Mammary epithelial cell (primary cell): Measurements from ENCODE around the gene POLRMT.

Source experiments
- EZH2 ChIP-seq: IDR thresholded peaks from 2 replicates; pipeline ENCODE4 v1.6.1; 2012; ENCODE audit warnings: low read length, inconsistent platforms, borderline replicate concordance
- TF ChIP-seq, protein P1 (sequence below), 2 donors: IDR thresholded peaks in 1 of 2; conservative IDR thresholded peaks in 1 of 2; 2 replicates each; pipeline ENCODE4 v1.5.1; 2011 to 2012; ENCODE audit warnings: inconsistent platforms in 2 of 2, low read length in 2 of 2, mild to moderate bottlenecking in 2 of 2, control low read depth in 1 of 2, low read depth in 1 of 2; ENCODE audit not compliant: insufficient read depth in 1 of 2; ENCODE audit errors: extremely low read depth in 1 of 2

DNA sequence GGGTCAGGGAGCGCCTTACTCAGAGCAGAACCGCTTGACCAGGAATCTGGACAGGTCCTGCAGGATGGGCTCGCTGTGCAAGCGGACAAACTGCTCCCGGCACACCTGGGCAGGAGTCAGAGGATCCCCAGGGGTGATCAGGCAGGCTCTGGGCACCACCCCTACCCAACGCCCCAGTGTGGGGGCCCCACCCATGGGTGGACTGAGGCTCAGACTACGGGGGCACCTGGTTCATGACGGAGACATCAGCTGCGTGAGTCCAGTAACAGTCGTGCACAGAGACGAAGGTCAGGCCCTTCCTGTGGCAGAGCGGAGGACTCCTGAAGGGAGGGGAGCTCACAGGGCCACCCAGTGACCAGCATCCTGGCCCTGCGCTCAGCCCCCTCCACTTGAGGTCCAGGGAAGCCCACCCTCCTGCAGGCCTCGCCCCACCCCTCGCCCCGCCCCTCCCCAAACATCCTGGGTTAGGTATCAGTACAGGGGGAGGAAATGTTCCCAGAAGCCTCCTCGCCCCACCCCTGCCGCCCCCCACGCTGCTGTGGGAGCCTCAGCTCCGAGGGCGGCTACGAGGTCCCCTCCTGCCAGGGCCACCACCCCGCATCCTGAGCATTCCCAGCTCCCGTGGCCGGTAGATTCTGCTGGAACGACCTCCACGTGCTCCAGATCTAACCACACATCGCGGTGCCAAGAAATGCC is 15.6 kb downstream of the POLRMT start:
- TF ChIP-seq, protein P1, sequence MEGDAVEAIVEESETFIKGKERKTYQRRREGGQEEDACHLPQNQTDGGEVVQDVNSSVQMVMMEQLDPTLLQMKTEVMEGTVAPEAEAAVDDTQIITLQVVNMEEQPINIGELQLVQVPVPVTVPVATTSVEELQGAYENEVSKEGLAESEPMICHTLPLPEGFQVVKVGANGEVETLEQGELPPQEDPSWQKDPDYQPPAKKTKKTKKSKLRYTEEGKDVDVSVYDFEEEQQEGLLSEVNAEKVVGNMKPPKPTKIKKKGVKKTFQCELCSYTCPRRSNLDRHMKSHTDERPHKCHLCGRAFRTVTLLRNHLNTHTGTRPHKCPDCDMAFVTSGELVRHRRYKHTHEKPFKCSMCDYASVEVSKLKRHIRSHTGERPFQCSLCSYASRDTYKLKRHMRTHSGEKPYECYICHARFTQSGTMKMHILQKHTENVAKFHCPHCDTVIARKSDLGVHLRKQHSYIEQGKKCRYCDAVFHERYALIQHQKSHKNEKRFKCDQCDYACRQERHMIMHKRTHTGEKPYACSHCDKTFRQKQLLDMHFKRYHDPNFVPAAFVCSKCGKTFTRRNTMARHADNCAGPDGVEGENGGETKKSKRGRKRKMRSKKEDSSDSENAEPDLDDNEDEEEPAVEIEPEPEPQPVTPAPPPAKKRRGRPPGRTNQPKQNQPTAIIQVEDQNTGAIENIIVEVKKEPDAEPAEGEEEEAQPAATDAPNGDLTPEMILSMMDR (conservative IDR thresholded peaks at IDR 0.05 in 1 of 2, IDR thresholded peaks at IDR 0.05 in 1 of 2; ENCODE audit: extremely low read depth in 1 of 2, insufficient read depth in 1 of 2, low read depth in 1 of 2, low read length in 2 of 2): no peak
- TF ChIP-seq EZH2: no peak
